K562 (cell line): ENCODE results near the gene KLK14. TPM values are rescaled to one million over a fixed set of nuclear protein-coding genes. Genes with fewer than 3 reads are reported as not detected.

Source experiments
- ATAC-seq: fragments of 200-7000 bp; cut with Tn5 transposase; 3 replicates; pipeline ENCODE4 v1.9.1; 2020; ENCODE audit warnings: moderate library complexity
- BruUV-seq: library from RNA; stranded (reverse); fragments of 400-500 nt; replicated peaks from 2 replicates; lab custom pipeline; 2021; lab: Mats Ljungman, UMichigan
- CTCF ChIA-PET: fragments of 300-600 bp; formaldehyde crosslinking; extraction: SDS; loops from one replicate; lab custom pipeline; 2021; ENCODE audit warnings: low intra/inter-chr PET ratio; lab: Yijun Ruan, JAX
- POLR2A ChIA-PET: fragments of 300-600, 350-650 bp; sonication (Branson Sonifier 250); formaldehyde crosslinking; extraction: SDS; loops from one replicate; lab custom pipeline; 2021; ENCODE audit warnings: antibody characterized with exemption, inconsistent platforms; lab: Yijun Ruan, JAX
- DNase-seq, 4 experiments: peaks; one replicate each; pipeline versions ENCODE4 v3.0.0 to v3.0.0-alpha.2; 2011 to 2018; ENCODE audit warnings: low spot score in 3 of 4, mixed read lengths in 3 of 4; ENCODE audit errors: extremely low read depth in 1 of 4
- FAIRE-seq: peaks from 2 replicates; lab custom pipeline; 2011; peaks lifted over from hg19 to GRCh38; lab: Jason Lieb, UNC
- H2AFZ ChIP-seq: 2 replicates; pipeline ENCODE4 v1.6.0; 2011; ENCODE audit warnings: low read depth, low read length, control low read depth, inconsistent platforms
- H3K27ac ChIP-seq: fragments of 200-600 bp; 3 replicates; pipeline ENCODE4 v1.8.0; 2011; ENCODE audit warnings: low read depth, mild to moderate bottlenecking, control low read depth, inconsistent platforms, low read length, moderate library complexity, mixed read lengths; ENCODE audit errors: extremely low read depth
- H3K27me3 ChIP-seq, 2 experiments: fragments of 300-600 bp in 1 of 2; 2 replicates in 1 of 2; 3 replicates in 1 of 2; pipeline versions ENCODE4 v1.6.0 to v1.8.0; 2011; ENCODE audit warnings: inconsistent platforms in 2 of 2, low read length in 2 of 2, mild to moderate bottlenecking in 1 of 2, mixed read lengths in 1 of 2, moderate library complexity in 1 of 2; ENCODE audit not compliant: control insufficient read depth in 2 of 2, insufficient read depth in 2 of 2
- H3K36me3 ChIP-seq: fragments of 300-600 bp; 3 replicates; pipeline ENCODE4 v1.8.0; 2011; ENCODE audit warnings: mild to moderate bottlenecking, low read length, inconsistent platforms; ENCODE audit not compliant: control insufficient read depth, insufficient read depth
- H3K4me1 ChIP-seq, 2 experiments: fragments of 200-600 bp in 1 of 2; replicated peaks in 1 of 2; 2 replicates in 1 of 2; 3 replicates in 1 of 2; pipeline versions ENCODE4 v1.5.1 to v1.8.0; 2011; ENCODE audit warnings: inconsistent platforms in 2 of 2, low read length in 2 of 2, mild to moderate bottlenecking in 1 of 2, mixed read lengths in 1 of 2, moderate library complexity in 1 of 2; ENCODE audit not compliant: control insufficient read depth in 2 of 2, insufficient read depth in 2 of 2
- H3K4me2 ChIP-seq: 2 replicates; pipeline ENCODE4 v1.6.1; 2011; ENCODE audit warnings: low read length, control low read depth, inconsistent platforms, mixed read lengths; ENCODE audit not compliant: insufficient read depth
- H3K4me3 ChIP-seq: fragments of 200-600 bp; sonication (generic), shearing (Covaris generic); 2 replicates; pipeline ENCODE4 v1.5.1; 2016; ENCODE audit warnings: control low read depth, inconsistent platforms
- H3K79me2 ChIP-seq: fragments of 200-600 bp; 3 replicates; pipeline ENCODE4 v1.8.0; 2011; ENCODE audit warnings: low read length, inconsistent platforms; ENCODE audit not compliant: control insufficient read depth, insufficient read depth
- H3K9ac ChIP-seq, 2 experiments: 2 replicates each; pipeline versions ENCODE4 v1.6.0 to v1.6.1; 2011; ENCODE audit warnings: low read depth in 2 of 2, low read length in 2 of 2, control low read depth in 1 of 2, inconsistent platforms in 1 of 2, mild to moderate bottlenecking in 1 of 2, mixed read lengths in 1 of 2; ENCODE audit not compliant: insufficient read depth in 1 of 2
- H3K9me1 ChIP-seq: one replicate; pipeline ENCODE4 v1.6.0; 2011; ENCODE audit warnings: inconsistent platforms, mild to moderate bottlenecking, low read length, moderate library complexity; ENCODE audit not compliant: control insufficient read depth, insufficient read depth
- H3K9me3 ChIP-seq: replicated peaks from 2 replicates; pipeline ENCODE4 v1.5.1; 2011; ENCODE audit warnings: low read depth, low read length, inconsistent platforms; ENCODE audit not compliant: control insufficient read depth, insufficient read depth
- H4K20me1 ChIP-seq: replicated peaks from 2 replicates; pipeline ENCODE4 v1.6.1; 2011; ENCODE audit warnings: low read length, inconsistent platforms, mixed read lengths; ENCODE audit not compliant: control insufficient read depth, insufficient read depth
- ARNT ChIP-seq, 2 experiments: fragments of 450-650 bp; IDR thresholded peaks; 2 replicates each; pipeline ENCODE4 v1.6.1; 2016; ENCODE audit warnings: mild to moderate bottlenecking in 1 of 2
- BDP1 ChIP-seq: IDR thresholded peaks from 3 replicates; pipeline ENCODE4 v1.6.1; 2011; ENCODE audit not compliant: insufficient read length, insufficient read depth
- DDX20 ChIP-seq: fragments of 450-650 bp; IDR thresholded peaks from 2 replicates; pipeline ENCODE4 v1.6.1; 2016; ENCODE audit warnings: missing genetic modification characterization, low read depth, mild to moderate bottlenecking, missing compliant biosample characterization, moderate library complexity
- E2F1 ChIP-seq: sonication (generic); formaldehyde crosslinking; IDR thresholded peaks from 2 replicates; pipeline ENCODE4 v1.8.1; 2023; ENCODE audit warnings: mild to moderate bottlenecking, missing genetic modification reagents, moderate library complexity
- E2F5 ChIP-seq: sonication (generic); formaldehyde crosslinking; IDR thresholded peaks from 2 replicates; pipeline ENCODE4 v1.8.0; 2022; ENCODE audit warnings: mild to moderate bottlenecking, missing genetic modification reagents
- FOSL1 ChIP-seq: fragments of 200-800 bp; sonication (Bioruptor generic); conservative IDR thresholded peaks from 2 replicates; pipeline ENCODE4 v1.6.1; 2016; ENCODE audit warnings: missing genetic modification characterization, missing compliant biosample characterization
- KAT8 ChIP-seq: fragments of 450-650 bp; IDR thresholded peaks from 2 replicates; pipeline ENCODE4 v1.6.1; 2016; ENCODE audit warnings: low read depth, mild to moderate bottlenecking
- NFE2L1 ChIP-seq: fragments of 450-650 bp; IDR thresholded peaks from 2 replicates; pipeline ENCODE4 v1.6.1; 2016; ENCODE audit warnings: missing genetic modification characterization, low read depth, mild to moderate bottlenecking, missing compliant biosample characterization, moderate library complexity, borderline replicate concordance
- PHF21A ChIP-seq: fragments of 450-650 bp; IDR thresholded peaks from 2 replicates; pipeline ENCODE4 v1.6.1; 2017; ENCODE audit warnings: low read depth, borderline replicate concordance
- RAD51 ChIP-seq: fragments of 450-650 bp; IDR thresholded peaks from 2 replicates; pipeline ENCODE4 v1.7.1; 2016; ENCODE audit warnings: low read depth, mild to moderate bottlenecking, borderline replicate concordance
- RERE ChIP-seq: sonication (generic); formaldehyde crosslinking; IDR thresholded peaks from 2 replicates; pipeline ENCODE4 v1.8.0; 2023; ENCODE audit warnings: missing genetic modification reagents, mild to moderate bottlenecking, borderline replicate concordance
- SIX5 ChIP-seq, 2 experiments: IDR thresholded peaks; 2 replicates each; pipeline ENCODE4 v1.6.1; 2011; ENCODE audit warnings: low read length in 2 of 2, borderline replicate concordance in 1 of 2, low read depth in 1 of 2, mild to moderate bottlenecking in 1 of 2, moderate library complexity in 1 of 2; ENCODE audit not compliant: insufficient read depth in 1 of 2
- ZNF384 ChIP-seq: IDR thresholded peaks from 2 replicates; pipeline ENCODE4 v1.6.1; 2012; ENCODE audit warnings: low read depth, low read length, improper control_type of control experiment
- WGBS: fragments of 100-300 bp; shearing (Covaris generic); methylation state at CpG from one replicate; pipeline ENCODE4 v1.1.6; 2016; ENCODE audit warnings: low coverage, mixed read lengths; ENCODE audit not compliant: insufficient coverage; ENCODE audit errors: missing lambda C conversion rate; 5-methylcytosine and 5-hydroxymethylcytosine counted together
- in situ Hi-C: fragments of 300-500 bp; cut with MboI; formaldehyde crosslinking; loops from 4 replicates; pipeline ENCODE4 v1.15.0; 2018; ENCODE audit warnings: inconsistent platforms, mixed read lengths
- intact Hi-C: fragments of 100-400 bp; cut with micrococcal nuclease; formaldehyde crosslinking; loops from 2 replicates; pipeline ENCODE4 v1.14.2; 2022
- polyA plus RNA-seq, 8 experiments: library from polyadenylated mRNA; depleted of rRNA in 4 of 8; stranded (reverse) in 5 of 8; unstranded in 3 of 8; fragments of >200 nt; fragmentation: Nextera tagmentation in 2 of 8; fragmentation: Illumina TruSeq in 1 of 8; extraction: Ambion mirVana in 2 of 8; extraction: Trizol in 1 of 8; gene quantifications; 2 replicates each; pipeline versions ENCODE4 v1.2.1 to v1.2.3, GENCODE V29; 2011 to 2014; ENCODE audit warnings: inconsistent platforms in 1 of 8, missing spikeins in 1 of 8
- total RNA-seq, 7 experiments: library from RNA; depleted of rRNA in 6 of 7; stranded (reverse); fragments of >200 nt in 6 of 7; fragmentation: Illumina TruSeq in 2 of 7; extraction: Trizol in 2 of 7; gene quantifications; 2 replicates each; pipeline versions ENCODE4 v1.2.1 to v1.2.3, GENCODE V29; 2011 to 2021; ENCODE audit warnings: low replicate concordance in 1 of 7

KLK14 gene
- total and polyA plus RNA-seq, 9 of the 15 experiments (the other 6 are each of a cell fraction or from before 2014, with no cell fraction given) = not detected

GRCh38 chr19:51122112-51122981 lies 39.7 kb upstream of the KLK14 start:
- H3K4me3 ChIP-seq = no peak overlapping the region
- H3K9ac ChIP-seq = peak overlapping the region in 1 of 2 experiments; percentile 69; a peak in 3 of 4 replicates
- no TSS peak for BruUV-seq
- no peak overlapping the region; the same call in 2 of the 3 replicates for H3K27ac ChIP-seq
- peaks cover 19 to 25% of the 10 kb centered on the region in 2 experiments for H3K4me1 ChIP-seq
- DNase-seq (peak in 1 of 4 experiments; percentile 18), ATAC-seq (peak; percentile 61), FAIRE-seq (no peak)
- no peaks in the 10 kb centered on the region for H4K20me1 ChIP-seq
- H3K79me2 ChIP-seq = no peaks in the 10 kb centered on the region
- WGBS = 15% methylated on average over 21 of the region's 22 CpGs
- H3K9me1 ChIP-seq = no peaks in the 10 kb centered on the region
- H2AFZ ChIP-seq = peak overlapping the region; percentile 67; the same call in 1 of the 2 replicates
- H3K9me3 ChIP-seq = no peaks in the 10 kb centered on the region
- intact Hi-C loops (no loop called here), in situ Hi-C loops (no loop called here)
- CTCF ChIA-PET = no interaction called here
- peak overlapping the region; percentile 58 for H3K4me2 ChIP-seq
- H3K36me3 ChIP-seq = no peaks in the 10 kb centered on the region
- peaks cover 5 to 37% of the 10 kb centered on the region in 2 experiments; a peak in 3 of 5 replicates for H3K27me3 ChIP-seq
- POLR2A ChIA-PET = interaction anchor here (0.6 to 1.0 kb wide), 3 partner anchors 9 to 46 kb away, joined by 3 read pairs; no protein-coding TSS in a partner anchor
- no peak for TF ChIP-seq ARNT (IDR thresholded peaks at IDR 0.05)
- TF ChIP-seq DDX20 (tag) = no peak
- no peak for TF ChIP-seq KAT8
- TF ChIP-seq BDP1 = no peak
- TF ChIP-seq RERE (CRISPR knock-in tag) = no peak
- TF ChIP-seq E2F1 (CRISPR knock-in tag) = no peak
- TF ChIP-seq FOSL1 = peak; percentile 89
- TF ChIP-seq NFE2L1 (tag) = no peak
- TF ChIP-seq RAD51 = no peak
- TF ChIP-seq SIX5 (IDR thresholded peaks at IDR 0.05; ENCODE audit: borderline replicate concordance in 1 of 2, insufficient read depth in 1 of 2, low read depth in 1 of 2, low read length in 2 of 2) = no peak
- TF ChIP-seq E2F5 (CRISPR knock-in tag) = no peak
- peak; percentile 90 for TF ChIP-seq ZNF384
- TF ChIP-seq PHF21A = no peak
